ENCODE data around the gene MT1X.

MT1X gene

DNA sequence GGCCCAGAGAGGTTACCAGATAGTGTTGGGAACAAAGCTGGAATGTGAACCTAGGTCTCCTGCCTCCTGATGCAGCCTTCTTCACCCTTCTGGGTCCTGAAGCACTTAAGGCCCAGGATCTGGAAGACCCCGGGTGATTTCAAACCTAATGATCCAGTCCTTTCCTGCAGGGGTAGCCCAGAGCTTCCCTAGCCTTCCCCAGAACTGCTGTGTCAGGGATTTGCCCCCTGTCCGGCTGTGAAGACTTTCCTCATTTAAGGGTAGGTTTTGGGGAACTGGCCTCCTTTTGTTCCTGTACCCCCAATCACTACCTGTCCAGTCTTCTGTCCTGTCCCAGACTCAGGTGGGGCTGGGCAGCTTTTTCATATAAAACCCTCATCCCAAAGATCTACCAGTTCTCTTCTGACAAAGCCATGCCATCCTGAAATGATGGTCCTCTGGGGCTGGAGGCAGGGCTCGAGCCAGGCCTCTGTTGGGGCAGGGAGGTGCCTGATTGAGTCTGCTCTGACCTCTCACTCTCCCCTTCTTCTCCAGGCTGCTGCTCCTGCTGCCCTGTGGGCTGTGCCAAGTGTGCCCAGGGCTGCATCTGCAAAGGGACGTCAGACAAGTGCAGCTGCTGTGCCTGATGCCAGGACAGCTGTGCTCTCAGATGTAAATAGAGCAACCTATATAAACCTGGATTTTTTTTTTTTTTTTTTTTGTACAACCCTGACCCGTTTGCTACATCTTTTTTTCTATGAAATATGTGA, 1.3 kb downstream of the MT1X start:
- peaks cover 14% of the 10 kb centered on the region for H3K4me1 ChIP-seq (ENCODE audit: low read length)
- H3K27me3 ChIP-seq (ENCODE audit: low read depth, low read length) = no peaks in the 10 kb centered on the region
- H2AFZ ChIP-seq (ENCODE audit: low read depth, low read length) = no peak overlapping the region
- H4K20me1 ChIP-seq (ENCODE audit: insufficient read depth, low read length) = no peaks in the 10 kb centered on the region
- peak overlapping the region; percentile 94 for H3K4me3 ChIP-seq (ENCODE audit: low read length)
- H3K9ac ChIP-seq (ENCODE audit: low read length) = peak overlapping the region; percentile 78; the same call in 1 of the 2 replicates
- no peaks in the 10 kb centered on the region for H3K9me3 ChIP-seq (ENCODE audit: insufficient read depth, low read length)
- TF ChIP-seq, protein P1, sequence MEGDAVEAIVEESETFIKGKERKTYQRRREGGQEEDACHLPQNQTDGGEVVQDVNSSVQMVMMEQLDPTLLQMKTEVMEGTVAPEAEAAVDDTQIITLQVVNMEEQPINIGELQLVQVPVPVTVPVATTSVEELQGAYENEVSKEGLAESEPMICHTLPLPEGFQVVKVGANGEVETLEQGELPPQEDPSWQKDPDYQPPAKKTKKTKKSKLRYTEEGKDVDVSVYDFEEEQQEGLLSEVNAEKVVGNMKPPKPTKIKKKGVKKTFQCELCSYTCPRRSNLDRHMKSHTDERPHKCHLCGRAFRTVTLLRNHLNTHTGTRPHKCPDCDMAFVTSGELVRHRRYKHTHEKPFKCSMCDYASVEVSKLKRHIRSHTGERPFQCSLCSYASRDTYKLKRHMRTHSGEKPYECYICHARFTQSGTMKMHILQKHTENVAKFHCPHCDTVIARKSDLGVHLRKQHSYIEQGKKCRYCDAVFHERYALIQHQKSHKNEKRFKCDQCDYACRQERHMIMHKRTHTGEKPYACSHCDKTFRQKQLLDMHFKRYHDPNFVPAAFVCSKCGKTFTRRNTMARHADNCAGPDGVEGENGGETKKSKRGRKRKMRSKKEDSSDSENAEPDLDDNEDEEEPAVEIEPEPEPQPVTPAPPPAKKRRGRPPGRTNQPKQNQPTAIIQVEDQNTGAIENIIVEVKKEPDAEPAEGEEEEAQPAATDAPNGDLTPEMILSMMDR (IDR thresholded peaks at IDR 0.05; ENCODE audit: low read depth, low read length) = no peak
- no peak for TF ChIP-seq EZH2phosphoT487 (IDR thresholded peaks at IDR 0.05; ENCODE audit: low read depth)
- no peak overlapping the region for H3K27ac ChIP-seq (ENCODE audit: low read length)
- H3K79me2 ChIP-seq (ENCODE audit: low read length) = no peaks in the 10 kb centered on the region
- peak overlapping the region; percentile 99 for H3K4me2 ChIP-seq (ENCODE audit: low read length)
- no peaks in the 10 kb centered on the region for H3K36me3 ChIP-seq (replicated peaks; ENCODE audit: low read depth, low read length)

DNA sequence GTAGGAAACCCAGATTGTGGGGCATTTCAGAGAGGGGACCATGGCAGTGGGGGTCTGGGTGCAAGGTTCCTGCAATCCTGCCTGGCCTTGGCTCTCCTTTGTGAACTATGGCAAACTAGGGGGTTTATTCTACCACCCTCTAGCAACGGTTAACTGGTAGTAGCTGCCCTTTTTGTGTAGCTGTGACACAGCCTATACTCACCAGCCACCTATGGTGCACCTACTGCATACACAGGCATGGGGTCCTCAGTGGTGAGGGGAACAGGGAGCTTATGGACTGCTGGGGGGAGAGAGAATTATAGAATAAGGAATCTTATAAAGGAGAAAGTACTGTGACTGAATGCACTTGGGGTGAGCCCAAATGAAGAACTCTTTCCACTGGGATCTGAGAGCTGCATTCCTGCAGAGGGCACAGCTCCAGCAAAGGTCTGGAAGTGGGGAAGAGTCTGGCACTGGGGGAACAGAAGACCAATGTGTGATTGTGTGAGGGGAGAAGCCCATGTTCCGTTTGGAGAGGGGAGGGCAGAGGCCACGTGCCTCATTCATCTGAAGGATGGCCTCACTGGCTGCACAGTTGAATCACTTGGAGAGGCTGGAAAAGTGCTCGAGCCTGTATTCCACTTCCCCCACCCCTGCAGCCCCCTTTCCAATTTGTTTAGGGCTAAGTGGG, 2.1 kb downstream of the MT1X start:
- Histone ChIP-seq H3K79me2 (ENCODE audit: low read length) (no peaks in the 10 kb centered on the region), H3K36me3 (replicated peaks; ENCODE audit: low read depth, low read length) (no peaks in the 10 kb centered on the region), H2AFZ (ENCODE audit: low read depth, low read length) (no peak overlapping the region), H3K27ac (ENCODE audit: low read length) (no peak overlapping the region), H3K4me1 (ENCODE audit: low read length) (peaks cover 14% of the 10 kb centered on the region), H4K20me1 (ENCODE audit: insufficient read depth, low read length) (no peaks in the 10 kb centered on the region), H3K9me3 (ENCODE audit: insufficient read depth, low read length) (no peaks in the 10 kb centered on the region), H3K9ac (ENCODE audit: low read length) (no peak overlapping the region), H3K27me3 (ENCODE audit: low read depth, low read length) (no peaks in the 10 kb centered on the region; the same call in 1 of the 2 replicates), H3K4me2 (ENCODE audit: low read length) (no peak overlapping the region), H3K4me3 (ENCODE audit: low read length) (no peak overlapping the region)
- TF ChIP-seq, protein P1 (IDR thresholded peaks at IDR 0.05; ENCODE audit: low read depth, low read length) = no peak
- TF ChIP-seq EZH2phosphoT487 (IDR thresholded peaks at IDR 0.05; ENCODE audit: low read depth) = no peak

DNA sequence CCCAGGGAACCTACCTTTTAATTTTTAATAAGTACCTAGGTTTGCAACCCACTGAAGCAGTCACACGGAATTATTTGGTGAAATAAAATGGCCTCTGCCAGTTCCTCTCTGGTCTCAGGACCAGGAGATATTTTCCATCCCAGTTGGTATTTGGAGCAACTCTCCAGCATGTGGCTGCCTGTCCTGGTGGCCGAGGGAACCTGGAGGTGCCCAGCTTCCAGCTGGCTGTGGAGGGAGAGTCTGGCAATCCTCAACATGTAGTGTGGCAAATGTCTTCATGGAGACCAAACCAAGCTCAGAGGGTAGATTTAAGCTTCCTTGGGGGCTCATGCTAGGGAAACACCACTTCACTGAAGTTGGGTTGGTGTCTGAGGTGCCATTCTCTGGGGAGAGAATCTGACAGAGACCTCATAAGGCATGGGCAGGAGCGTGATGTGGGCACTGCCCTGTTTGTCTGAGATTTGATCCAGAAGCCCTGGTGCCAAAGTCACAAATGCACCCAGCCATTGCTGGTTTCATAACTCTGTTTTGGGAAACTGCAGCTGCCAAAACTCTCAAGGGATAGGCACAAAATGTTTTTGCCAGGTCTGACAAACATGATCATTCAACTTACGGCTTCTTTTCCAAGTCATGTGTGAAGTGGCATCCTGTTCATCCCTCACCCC, 2.8 kb downstream of the MT1X start:
- Histone ChIP-seq H3K36me3 (replicated peaks; ENCODE audit: low read depth, low read length) (no peaks in the 10 kb centered on the region), H3K4me3 (ENCODE audit: low read length) (no peak overlapping the region), H3K27ac (ENCODE audit: low read length) (no peak overlapping the region), H2AFZ (ENCODE audit: low read depth, low read length) (no peak overlapping the region), H3K4me2 (ENCODE audit: low read length) (no peak overlapping the region), H3K79me2 (ENCODE audit: low read length) (no peaks in the 10 kb centered on the region), H3K27me3 (ENCODE audit: low read depth, low read length) (no peaks in the 10 kb centered on the region; the same call in 1 of the 2 replicates), H4K20me1 (ENCODE audit: insufficient read depth, low read length) (no peaks in the 10 kb centered on the region), H3K4me1 (ENCODE audit: low read length) (peaks cover 14% of the 10 kb centered on the region), H3K9ac (ENCODE audit: low read length) (no peak overlapping the region), H3K9me3 (ENCODE audit: insufficient read depth, low read length) (no peaks in the 10 kb centered on the region)
- TF ChIP-seq, protein P1 (IDR thresholded peaks at IDR 0.05; ENCODE audit: low read depth, low read length) = no peak
- no peak for TF ChIP-seq EZH2phosphoT487 (IDR thresholded peaks at IDR 0.05; ENCODE audit: low read depth)

DNA sequence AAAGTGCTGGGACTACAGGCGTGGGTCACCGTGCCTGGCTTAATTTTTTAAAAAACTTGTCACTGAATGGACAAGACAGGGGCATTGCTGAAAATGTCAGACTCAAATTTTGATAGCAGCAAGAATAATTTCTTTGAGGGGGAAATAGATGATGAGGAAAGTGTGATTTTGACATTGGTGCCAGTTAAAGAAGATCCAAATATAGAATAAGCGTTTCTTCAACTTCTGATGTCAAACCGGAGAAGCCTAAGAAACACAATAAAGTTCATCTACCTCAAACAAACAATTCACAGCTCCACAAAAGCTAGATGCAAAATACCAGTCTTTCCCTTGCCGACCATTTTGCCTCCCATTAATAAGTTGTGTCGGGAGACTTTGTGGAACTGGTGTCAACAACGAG, 4.5 kb downstream of the MT1X start:
- H4K20me1 ChIP-seq (ENCODE audit: insufficient read depth, low read length) = no peaks in the 10 kb centered on the region
- no peaks in the 10 kb centered on the region for H3K9me3 ChIP-seq (ENCODE audit: insufficient read depth, low read length)
- H3K27ac ChIP-seq (ENCODE audit: low read length) = no peak overlapping the region
- no peak overlapping the region for H2AFZ ChIP-seq (ENCODE audit: low read depth, low read length)
- no peaks in the 10 kb centered on the region; the same call in 1 of the 2 replicates for H3K27me3 ChIP-seq (ENCODE audit: low read depth, low read length)
- peaks cover 11% of the 10 kb centered on the region for H3K4me1 ChIP-seq (ENCODE audit: low read length)
- H3K4me3 ChIP-seq (ENCODE audit: low read length) = no peak overlapping the region
- no peaks in the 10 kb centered on the region for H3K36me3 ChIP-seq (replicated peaks; ENCODE audit: low read depth, low read length)
- no peak overlapping the region for H3K4me2 ChIP-seq (ENCODE audit: low read length)
- TF ChIP-seq, protein P1 (IDR thresholded peaks at IDR 0.05; ENCODE audit: low read depth, low read length) = no peak
- TF ChIP-seq EZH2phosphoT487 (IDR thresholded peaks at IDR 0.05; ENCODE audit: low read depth) = no peak
- no peaks in the 10 kb centered on the region for H3K79me2 ChIP-seq (ENCODE audit: low read length)
- H3K9ac ChIP-seq (ENCODE audit: low read length) = no peak overlapping the region
